ENCODE data around the gene SH3PXD2A. TPM values are rescaled to one million over a fixed set of nuclear protein-coding genes. Genes with fewer than 3 reads are reported as not detected.

Gene SH3PXD2A
- total RNA-seq, 2 experiments from 2014 or later: 6.9 to 7.0 TPM

- no peaks in the 10 kb centered on the region for H3K4me1 Mint-ChIP-seq (ENCODE audit: low read depth)
- CTCF ChIA-PET: no interaction called here
- Histone ChIP-seq H3K36me3 (ENCODE audit: insufficient read depth, low read length) (no peaks in the 10 kb centered on the region), H3K9me3 (ENCODE audit: control insufficient read depth in 1 of 2, insufficient read depth in 1 of 2, low read length in 2 of 2) (no peaks in the 10 kb centered on the region), H3K4me1 (ENCODE audit: insufficient read depth, low read length) (no peaks in the 10 kb centered on the region), H3K27me3 (ENCODE audit: control insufficient read depth in 1 of 2, insufficient read depth in 2 of 2, low read length in 2 of 2) (no peaks in the 10 kb centered on the region), H3K4me3 (ENCODE audit: low read length) (no peak overlapping the region), H3K27ac (ENCODE audit: low read depth in 1 of 2, low read length in 2 of 2) (no peak overlapping the region)
- ATAC-seq (ENCODE audit: poor library complexity) (no peak), DNase-seq (no peak)
- no peak overlapping the region for H3K4me3 Mint-ChIP-seq
- intact Hi-C loops (cut with DNase I, micrococcal nuclease): no loop called here
- TF ChIP-seq, protein P1, sequence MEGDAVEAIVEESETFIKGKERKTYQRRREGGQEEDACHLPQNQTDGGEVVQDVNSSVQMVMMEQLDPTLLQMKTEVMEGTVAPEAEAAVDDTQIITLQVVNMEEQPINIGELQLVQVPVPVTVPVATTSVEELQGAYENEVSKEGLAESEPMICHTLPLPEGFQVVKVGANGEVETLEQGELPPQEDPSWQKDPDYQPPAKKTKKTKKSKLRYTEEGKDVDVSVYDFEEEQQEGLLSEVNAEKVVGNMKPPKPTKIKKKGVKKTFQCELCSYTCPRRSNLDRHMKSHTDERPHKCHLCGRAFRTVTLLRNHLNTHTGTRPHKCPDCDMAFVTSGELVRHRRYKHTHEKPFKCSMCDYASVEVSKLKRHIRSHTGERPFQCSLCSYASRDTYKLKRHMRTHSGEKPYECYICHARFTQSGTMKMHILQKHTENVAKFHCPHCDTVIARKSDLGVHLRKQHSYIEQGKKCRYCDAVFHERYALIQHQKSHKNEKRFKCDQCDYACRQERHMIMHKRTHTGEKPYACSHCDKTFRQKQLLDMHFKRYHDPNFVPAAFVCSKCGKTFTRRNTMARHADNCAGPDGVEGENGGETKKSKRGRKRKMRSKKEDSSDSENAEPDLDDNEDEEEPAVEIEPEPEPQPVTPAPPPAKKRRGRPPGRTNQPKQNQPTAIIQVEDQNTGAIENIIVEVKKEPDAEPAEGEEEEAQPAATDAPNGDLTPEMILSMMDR (IDR thresholded peaks at IDR 0.05): no peak
- no peaks in the 10 kb centered on the region for H3K27me3 Mint-ChIP-seq
- no peak overlapping the region for H3K27ac Mint-ChIP-seq
- H3K9me3 Mint-ChIP-seq: no peaks in the 10 kb centered on the region
- no peaks in the 10 kb centered on the region for H3K36me3 Mint-ChIP-seq (ENCODE audit: low read depth)
- POLR2A ChIA-PET: no interaction called here
These were observed 128.7 kb downstream of the SH3PXD2A start for GRCh38 chr10:103726637-103727036.

- no peak overlapping the region for H3K27ac ChIP-seq (ENCODE audit: low read depth in 1 of 2, low read length in 2 of 2)
- intact Hi-C loops (cut with DNase I, micrococcal nuclease): no loop called here
- ChIA-PET POLR2A (no interaction called here), CTCF (no interaction called here)
- no peaks in the 10 kb centered on the region for H3K27me3 ChIP-seq (ENCODE audit: control insufficient read depth in 1 of 2, insufficient read depth in 2 of 2, low read length in 2 of 2)
- H3K27me3 Mint-ChIP-seq: no peaks in the 10 kb centered on the region
- H3K36me3 ChIP-seq (ENCODE audit: insufficient read depth, low read length): no peaks in the 10 kb centered on the region
- H3K4me1 Mint-ChIP-seq (ENCODE audit: low read depth): no peaks in the 10 kb centered on the region
- H3K4me3 Mint-ChIP-seq: no peak overlapping the region
- no peaks in the 10 kb centered on the region for H3K4me1 ChIP-seq (ENCODE audit: insufficient read depth, low read length)
- H3K27ac Mint-ChIP-seq: no peak overlapping the region
- H3K36me3 Mint-ChIP-seq (ENCODE audit: low read depth): no peaks in the 10 kb centered on the region
- DNase-seq (no peak), ATAC-seq (ENCODE audit: poor library complexity) (no peak)
- H3K9me3 ChIP-seq (ENCODE audit: control insufficient read depth in 1 of 2, insufficient read depth in 1 of 2, low read length in 2 of 2): no peaks in the 10 kb centered on the region
- H3K4me3 ChIP-seq (ENCODE audit: low read length): no peak overlapping the region
- no peaks in the 10 kb centered on the region for H3K9me3 Mint-ChIP-seq
- TF ChIP-seq, protein P1 (IDR thresholded peaks at IDR 0.05): no peak
These were observed 130.1 kb downstream of the SH3PXD2A start for GRCh38 chr10:103725242-103725641.

DNA sequence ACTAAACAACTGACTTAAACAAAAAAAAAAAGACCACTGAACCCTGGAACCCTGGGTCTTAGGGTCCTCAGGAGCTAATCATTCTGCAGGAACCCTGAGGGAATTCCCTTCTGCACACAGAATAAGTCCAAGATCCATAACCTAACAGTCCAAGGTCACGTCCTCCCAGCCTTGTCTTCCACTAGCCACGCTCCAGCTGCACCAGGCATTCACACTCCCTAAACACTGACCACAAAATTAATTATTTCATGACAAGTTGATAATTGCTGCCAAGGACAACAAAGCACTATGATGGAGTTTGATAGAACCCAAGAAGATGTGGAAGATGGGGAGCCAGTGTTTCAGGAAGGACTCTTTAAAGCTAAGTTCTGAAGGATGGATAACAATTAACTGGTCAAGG lies 130.6 kb downstream of the SH3PXD2A start:
- Mint-ChIP-seq H3K4me1 (ENCODE audit: low read depth) (no peaks in the 10 kb centered on the region), H3K36me3 (ENCODE audit: low read depth) (no peaks in the 10 kb centered on the region), H3K4me3 (no peak overlapping the region), H3K9me3 (no peaks in the 10 kb centered on the region), H3K27ac (no peak overlapping the region), H3K27me3 (no peaks in the 10 kb centered on the region)
- DNase-seq: no peak
- intact Hi-C loops (cut with DNase I, micrococcal nuclease): no loop called here
- no peaks in the 10 kb centered on the region for H3K36me3 ChIP-seq (ENCODE audit: insufficient read depth, low read length)
- no peaks in the 10 kb centered on the region for H3K9me3 ChIP-seq (ENCODE audit: control insufficient read depth in 1 of 2, insufficient read depth in 1 of 2, low read length in 2 of 2)
- CTCF ChIA-PET: no interaction called here
- no peak overlapping the region for H3K4me3 ChIP-seq (ENCODE audit: low read length)
- POLR2A ChIA-PET: no interaction called here
- H3K27me3 ChIP-seq (ENCODE audit: control insufficient read depth in 1 of 2, insufficient read depth in 2 of 2, low read length in 2 of 2): no peaks in the 10 kb centered on the region
- H3K27ac ChIP-seq (ENCODE audit: low read depth in 1 of 2, low read length in 2 of 2): no peak overlapping the region
- ATAC-seq (ENCODE audit: poor library complexity): no peak
- no peaks in the 10 kb centered on the region for H3K4me1 ChIP-seq (ENCODE audit: insufficient read depth, low read length)
- TF ChIP-seq, protein P1 (IDR thresholded peaks at IDR 0.05): no peak
